Calu3 (cell line): ENCODE results near the gene SORBS2. TPM values are rescaled to one million over a fixed set of nuclear protein-coding genes. Genes with fewer than 3 reads are reported as not detected.

Experiments
- BruUV-seq: library from RNA; stranded (reverse); fragments of 400-500 nt; replicated peaks from 2 replicates; lab custom pipeline; 2021; lab: Mats Ljungman, UMichigan
- CTCF ChIA-PET: fragments of 300-600 bp; sonication (Branson Sonifier 250); formaldehyde crosslinking; loops from one replicate; lab custom pipeline; 2022; ENCODE audit warnings: antibody characterized with exemption; lab: Charles Lee
- DNase-seq: peaks from one replicate; pipeline ENCODE4 v3.0.0; 2022
- H3K27ac Mint-ChIP-seq: one replicate; pipeline ENCODE4 v1.8.0; 2022; ENCODE audit warnings: mixed read lengths; ENCODE audit not compliant: unreplicated experiment
- H3K27me3 Mint-ChIP-seq: one replicate; pipeline ENCODE4 v1.8.0; 2022; ENCODE audit warnings: mixed read lengths; ENCODE audit not compliant: unreplicated experiment
- H3K36me3 Mint-ChIP-seq: one replicate; pipeline ENCODE4 v1.8.0; 2022; ENCODE audit warnings: mild to moderate bottlenecking, moderate library complexity, mixed read lengths; ENCODE audit not compliant: insufficient read depth, unreplicated experiment
- H3K4me1 Mint-ChIP-seq: one replicate; pipeline ENCODE4 v1.8.0; 2022; ENCODE audit warnings: mild to moderate bottlenecking, low read depth, mixed read lengths; ENCODE audit not compliant: unreplicated experiment
- H3K4me3 Mint-ChIP-seq: one replicate; pipeline ENCODE4 v1.8.0; 2022; ENCODE audit warnings: mild to moderate bottlenecking, low read depth, moderate library complexity, mixed read lengths; ENCODE audit not compliant: unreplicated experiment
- H3K9me3 Mint-ChIP-seq: one replicate; pipeline ENCODE4 v1.8.0; 2022; ENCODE audit warnings: low read depth, mixed read lengths; ENCODE audit not compliant: unreplicated experiment
- intact Hi-C: fragments of 100-400 bp; cut with micrococcal nuclease; formaldehyde crosslinking; loops from one replicate; pipeline ENCODE4 v1.10.0; 2022; ENCODE audit not compliant: unreplicated experiment
- total RNA-seq: library from RNA; stranded (reverse); gene quantifications from 2 replicates; pipeline ENCODE4 v1.2.3, GENCODE V29; 2022
- TF ChIP-seq, protein P1 (sequence below): fragments of 200-600 bp; IDR thresholded peaks from one replicate; pipeline ENCODE4 v1.8.0; 2022; ENCODE audit warnings: antibody characterized with exemption; ENCODE audit not compliant: unreplicated experiment

The SORBS2 gene
- total RNA-seq, 1 experiment from 2014 or later = 52.8 TPM

DNA sequence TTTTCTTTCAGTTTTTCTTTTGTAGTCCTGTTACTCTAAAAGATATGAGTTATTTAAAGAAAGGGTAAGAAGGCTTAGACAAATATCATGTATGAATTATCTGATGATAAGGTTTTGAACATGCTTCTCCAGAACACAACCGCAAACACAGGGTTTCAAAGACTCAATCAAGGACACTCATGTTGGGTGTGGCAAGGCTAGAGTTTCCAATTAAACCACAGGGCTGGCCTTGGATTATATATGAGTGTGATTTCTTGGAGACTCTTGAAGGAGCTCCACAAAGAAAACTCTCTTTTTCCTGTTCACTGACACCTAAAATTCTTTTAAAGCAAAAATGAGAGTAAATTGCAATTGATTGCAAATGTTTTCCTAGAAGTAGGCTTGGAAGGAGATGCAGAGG lies 166.6 kb downstream of the SORBS2 start:
- TF ChIP-seq, protein P1, sequence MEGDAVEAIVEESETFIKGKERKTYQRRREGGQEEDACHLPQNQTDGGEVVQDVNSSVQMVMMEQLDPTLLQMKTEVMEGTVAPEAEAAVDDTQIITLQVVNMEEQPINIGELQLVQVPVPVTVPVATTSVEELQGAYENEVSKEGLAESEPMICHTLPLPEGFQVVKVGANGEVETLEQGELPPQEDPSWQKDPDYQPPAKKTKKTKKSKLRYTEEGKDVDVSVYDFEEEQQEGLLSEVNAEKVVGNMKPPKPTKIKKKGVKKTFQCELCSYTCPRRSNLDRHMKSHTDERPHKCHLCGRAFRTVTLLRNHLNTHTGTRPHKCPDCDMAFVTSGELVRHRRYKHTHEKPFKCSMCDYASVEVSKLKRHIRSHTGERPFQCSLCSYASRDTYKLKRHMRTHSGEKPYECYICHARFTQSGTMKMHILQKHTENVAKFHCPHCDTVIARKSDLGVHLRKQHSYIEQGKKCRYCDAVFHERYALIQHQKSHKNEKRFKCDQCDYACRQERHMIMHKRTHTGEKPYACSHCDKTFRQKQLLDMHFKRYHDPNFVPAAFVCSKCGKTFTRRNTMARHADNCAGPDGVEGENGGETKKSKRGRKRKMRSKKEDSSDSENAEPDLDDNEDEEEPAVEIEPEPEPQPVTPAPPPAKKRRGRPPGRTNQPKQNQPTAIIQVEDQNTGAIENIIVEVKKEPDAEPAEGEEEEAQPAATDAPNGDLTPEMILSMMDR = no peak
- peaks cover 7% of the 10 kb centered on the region for H3K4me1 Mint-ChIP-seq
- intact Hi-C loops = loop anchor here (10.0 kb wide), 1 partner anchor 159 kb away; no protein-coding TSS in a partner anchor
- no peak overlapping the region for H3K4me3 Mint-ChIP-seq
- no peaks in the 10 kb centered on the region for H3K27me3 Mint-ChIP-seq
- BruUV-seq = no TSS peak
- H3K27ac Mint-ChIP-seq = no peak overlapping the region
- H3K36me3 Mint-ChIP-seq = peaks cover 4% of the 10 kb centered on the region
- H3K9me3 Mint-ChIP-seq = no peaks in the 10 kb centered on the region
- DNase-seq = no peak
- CTCF ChIA-PET = interaction anchor here (0.6 kb wide), 1 partner anchor 192 kb away, joined by 8 read pairs; no protein-coding TSS in a partner anchor

DNA sequence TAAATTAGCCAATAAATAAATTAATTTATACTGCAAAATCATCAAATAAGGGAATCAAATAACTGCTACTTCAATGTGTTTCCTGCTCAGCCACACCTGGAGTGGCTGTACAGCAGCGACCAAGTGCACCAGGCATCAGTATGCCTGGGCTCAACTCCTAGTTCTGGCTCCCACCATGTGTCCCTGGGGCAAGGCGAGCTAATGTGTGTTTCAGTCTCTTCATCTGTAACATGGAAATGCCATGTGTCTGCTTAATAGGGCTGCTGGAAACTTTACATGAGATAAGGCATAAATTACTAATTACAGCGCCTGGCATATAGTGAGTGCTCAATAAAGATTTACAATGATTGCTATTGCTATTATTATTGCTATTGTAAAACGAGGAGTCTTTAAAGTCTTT lies 167.6 kb downstream of the SORBS2 start:
- Mint-ChIP-seq H3K9me3 (no peaks in the 10 kb centered on the region), H3K27me3 (no peaks in the 10 kb centered on the region), H3K4me3 (no peak overlapping the region), H3K27ac (no peak overlapping the region), H3K36me3 (peaks cover 4% of the 10 kb centered on the region), H3K4me1 (no peaks in the 10 kb centered on the region)
- TF ChIP-seq, protein P1 = no peak
- intact Hi-C loops = loop anchor here (10.0 kb wide), 1 partner anchor 160 kb away; no protein-coding TSS in a partner anchor
- DNase-seq = no peak
- CTCF ChIA-PET = no interaction called here
- BruUV-seq = no TSS peak

DNA sequence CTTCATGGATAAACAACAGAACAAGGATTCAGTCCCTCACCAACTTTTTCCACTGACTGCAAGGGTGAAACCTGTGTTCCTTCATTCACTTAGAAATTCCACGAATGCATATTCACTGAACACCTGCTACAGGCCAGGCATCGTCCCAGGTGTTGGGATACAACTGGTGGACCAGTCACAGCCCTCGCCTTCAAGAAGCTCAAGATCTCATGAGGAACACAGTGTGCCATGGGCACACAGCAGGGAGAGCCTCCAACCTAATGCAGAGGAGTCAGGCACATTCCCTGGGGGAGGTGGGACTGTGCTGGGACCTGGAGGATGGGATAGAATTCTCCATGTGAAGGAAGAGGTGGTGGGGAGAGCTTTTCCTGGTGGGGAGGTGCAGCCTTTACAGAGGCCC lies 169.1 kb downstream of the SORBS2 start:
- CTCF ChIA-PET = interaction anchor here (4.4 kb wide), 1 partner anchor 395 kb away, joined by 23 read pairs; no protein-coding TSS in a partner anchor
- Mint-ChIP-seq H3K27me3 (no peaks in the 10 kb centered on the region), H3K4me1 (no peaks in the 10 kb centered on the region), H3K27ac (no peak overlapping the region), H3K36me3 (peaks cover 4% of the 10 kb centered on the region), H3K9me3 (no peaks in the 10 kb centered on the region), H3K4me3 (no peak overlapping the region)
- BruUV-seq = no TSS peak
- no peak for DNase-seq
- TF ChIP-seq, protein P1 = no peak
- intact Hi-C loops = loop anchor here (10.0 kb wide), 1 partner anchor 162 kb away; no protein-coding TSS in a partner anchor

DNA sequence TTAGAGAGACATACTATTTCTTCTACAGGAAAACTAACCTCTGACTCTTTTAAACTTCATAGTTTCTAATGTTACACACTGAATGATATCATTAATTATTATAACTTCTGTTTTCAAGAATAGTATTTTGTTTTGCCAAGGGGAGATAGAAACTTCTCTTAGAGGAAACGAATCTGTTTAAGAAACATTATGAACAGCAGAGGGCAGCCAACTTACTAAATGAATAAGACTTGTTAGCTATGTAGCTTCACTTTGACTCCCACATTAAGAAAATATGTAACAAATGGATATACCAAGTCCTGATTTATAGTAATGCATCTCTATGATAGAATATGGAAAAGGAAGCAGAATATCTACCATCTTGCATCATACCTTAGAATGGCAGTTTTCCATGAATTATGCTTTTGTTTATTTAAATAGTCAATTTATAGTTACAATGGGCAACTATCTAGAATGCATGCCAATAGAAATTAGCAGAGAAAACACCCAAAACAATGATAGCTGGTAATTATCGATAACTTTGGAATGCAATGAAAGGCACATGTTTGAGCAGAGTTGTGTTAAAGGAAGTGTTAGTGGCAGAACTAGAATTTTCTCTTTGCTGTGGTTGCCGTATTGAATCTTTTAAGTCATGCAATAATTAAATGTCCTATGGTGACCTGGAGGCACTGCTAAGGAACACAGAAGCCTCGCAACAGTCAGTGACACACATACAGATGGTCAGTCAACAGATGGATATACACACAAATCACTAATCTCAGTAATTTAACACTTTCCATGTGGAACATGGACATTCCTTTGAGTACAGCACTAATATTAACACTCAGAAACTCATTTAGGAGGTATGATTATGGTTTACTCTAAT lies 171.0 kb downstream of the SORBS2 start:
- H3K27ac Mint-ChIP-seq = no peak overlapping the region
- no peak overlapping the region for H3K4me3 Mint-ChIP-seq
- H3K27me3 Mint-ChIP-seq = no peaks in the 10 kb centered on the region
- CTCF ChIA-PET = interaction anchor here (0.8 to 4.4 kb wide), 4 partner anchors 43 to 397 kb away, joined by 3 to 23 read pairs (median 8); no protein-coding TSS in a partner anchor
- TF ChIP-seq, protein P1 = no peak
- H3K36me3 Mint-ChIP-seq = no peaks in the 10 kb centered on the region
- no TSS peak for BruUV-seq
- intact Hi-C loops = loop anchor here (1.0 to 10.0 kb wide), 3 partner anchors 164 to 397 kb away; no protein-coding TSS in a partner anchor
- no peak for DNase-seq
- H3K9me3 Mint-ChIP-seq = no peaks in the 10 kb centered on the region
- H3K4me1 Mint-ChIP-seq = no peaks in the 10 kb centered on the region
